Measurements from ENCODE around the gene GRIN3A.

Gene GRIN3A

DNA sequence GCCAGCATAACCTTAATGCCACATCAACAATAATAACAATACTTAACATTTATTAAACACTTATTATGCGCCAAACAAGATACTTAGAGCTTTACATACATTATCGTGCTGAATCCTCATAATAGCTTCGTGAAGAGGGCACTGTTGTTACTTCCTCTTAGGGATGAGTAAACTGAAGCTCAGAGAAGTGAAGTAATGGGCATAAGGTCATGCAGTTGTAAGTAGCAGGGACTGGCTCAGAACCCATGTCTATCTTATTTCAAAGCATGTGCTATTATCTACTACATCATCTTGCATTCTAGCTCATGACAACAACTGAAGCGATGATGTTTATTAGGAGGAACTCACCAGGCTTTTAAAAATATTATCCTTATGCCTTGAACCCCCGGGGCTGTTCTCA is 108.8 kb downstream of the GRIN3A start:
- TF ChIP-seq, protein P1, sequence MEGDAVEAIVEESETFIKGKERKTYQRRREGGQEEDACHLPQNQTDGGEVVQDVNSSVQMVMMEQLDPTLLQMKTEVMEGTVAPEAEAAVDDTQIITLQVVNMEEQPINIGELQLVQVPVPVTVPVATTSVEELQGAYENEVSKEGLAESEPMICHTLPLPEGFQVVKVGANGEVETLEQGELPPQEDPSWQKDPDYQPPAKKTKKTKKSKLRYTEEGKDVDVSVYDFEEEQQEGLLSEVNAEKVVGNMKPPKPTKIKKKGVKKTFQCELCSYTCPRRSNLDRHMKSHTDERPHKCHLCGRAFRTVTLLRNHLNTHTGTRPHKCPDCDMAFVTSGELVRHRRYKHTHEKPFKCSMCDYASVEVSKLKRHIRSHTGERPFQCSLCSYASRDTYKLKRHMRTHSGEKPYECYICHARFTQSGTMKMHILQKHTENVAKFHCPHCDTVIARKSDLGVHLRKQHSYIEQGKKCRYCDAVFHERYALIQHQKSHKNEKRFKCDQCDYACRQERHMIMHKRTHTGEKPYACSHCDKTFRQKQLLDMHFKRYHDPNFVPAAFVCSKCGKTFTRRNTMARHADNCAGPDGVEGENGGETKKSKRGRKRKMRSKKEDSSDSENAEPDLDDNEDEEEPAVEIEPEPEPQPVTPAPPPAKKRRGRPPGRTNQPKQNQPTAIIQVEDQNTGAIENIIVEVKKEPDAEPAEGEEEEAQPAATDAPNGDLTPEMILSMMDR (IDR thresholded peaks at IDR 0.05; ENCODE audit: unreplicated experiment in 3 of 3): no peak
- Mint-ChIP-seq H3K27ac (no peak overlapping the region), H3K9me3 (no peaks in the 10 kb centered on the region), H3K4me3 (no peak overlapping the region), H3K4me1 (no peaks in the 10 kb centered on the region), H3K36me3 (ENCODE audit: low read depth) (no peaks in the 10 kb centered on the region), H3K27me3 (ENCODE audit: low read depth) (no peaks in the 10 kb centered on the region)

DNA sequence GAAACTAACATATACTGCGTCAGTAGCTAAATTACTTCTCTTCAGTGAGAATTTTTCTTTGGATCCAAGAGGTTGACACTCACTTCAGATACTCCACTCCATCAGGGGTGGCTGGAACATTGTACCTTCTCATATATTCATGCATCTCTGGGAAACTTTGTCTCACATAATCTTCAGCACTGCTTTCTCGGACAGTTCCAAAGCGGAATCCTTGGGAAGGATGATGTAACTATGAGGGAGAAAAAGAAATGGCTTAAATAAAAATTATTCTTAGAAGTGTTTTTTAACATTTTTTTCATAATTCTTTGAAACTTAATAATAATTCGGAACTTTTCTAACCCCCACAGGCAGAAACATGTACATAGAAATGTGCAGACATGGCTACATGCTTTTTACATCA is 110.3 kb downstream of the GRIN3A start:
- Mint-ChIP-seq H3K4me3 (no peak overlapping the region), H3K9me3 (no peaks in the 10 kb centered on the region), H3K4me1 (no peaks in the 10 kb centered on the region), H3K36me3 (ENCODE audit: low read depth) (no peaks in the 10 kb centered on the region), H3K27me3 (ENCODE audit: low read depth) (no peaks in the 10 kb centered on the region), H3K27ac (no peak overlapping the region)
- TF ChIP-seq, protein P1 (IDR thresholded peaks at IDR 0.05; ENCODE audit: unreplicated experiment in 3 of 3): no peak

DNA sequence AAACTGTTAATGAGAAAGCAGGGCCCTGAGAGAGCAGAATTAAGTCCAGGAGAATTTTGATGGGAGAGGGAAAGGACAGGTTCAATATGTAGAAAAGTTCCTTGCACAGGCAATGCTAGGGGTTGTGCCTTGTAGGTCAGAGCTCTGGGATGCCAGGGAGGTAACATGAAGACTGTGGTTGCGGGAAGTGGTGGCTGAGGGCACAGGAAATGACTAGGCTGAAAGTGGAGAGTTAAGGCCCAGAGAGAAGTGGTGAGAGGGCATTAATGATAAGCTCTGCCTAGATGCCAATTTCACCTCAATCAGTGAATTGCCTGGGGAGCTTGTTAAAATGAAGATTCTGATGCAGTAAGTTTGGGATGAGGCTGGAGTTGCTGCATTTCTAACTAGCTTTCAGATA is 112.2 kb downstream of the GRIN3A start:
- no peaks in the 10 kb centered on the region for H3K9me3 Mint-ChIP-seq
- H3K4me3 Mint-ChIP-seq: no peak overlapping the region
- H3K36me3 Mint-ChIP-seq (ENCODE audit: low read depth): no peaks in the 10 kb centered on the region
- TF ChIP-seq, protein P1 (IDR thresholded peaks at IDR 0.05; ENCODE audit: unreplicated experiment in 3 of 3): no peak
- no peak overlapping the region for H3K27ac Mint-ChIP-seq
- no peaks in the 10 kb centered on the region for H3K4me1 Mint-ChIP-seq
- no peaks in the 10 kb centered on the region for H3K27me3 Mint-ChIP-seq (ENCODE audit: low read depth)

DNA sequence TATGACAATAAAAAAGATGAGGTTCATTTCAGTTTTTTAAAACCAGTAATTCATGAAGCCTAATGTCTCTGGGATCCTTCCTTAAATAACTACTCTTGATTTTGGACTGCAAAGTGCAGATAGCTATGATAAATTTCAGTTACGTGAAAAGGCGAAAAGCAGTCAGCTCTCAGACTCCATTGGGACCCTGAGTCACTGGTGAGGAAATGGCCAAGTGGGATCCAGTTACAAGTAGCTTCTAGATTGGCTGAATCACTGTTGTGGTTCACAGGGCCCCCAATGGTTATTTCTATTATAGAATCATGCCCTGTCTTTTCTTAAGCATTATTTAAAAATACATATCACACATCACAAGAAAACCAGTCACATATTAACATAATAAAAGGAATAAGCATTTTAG is 112.6 kb downstream of the GRIN3A start:
- Mint-ChIP-seq H3K4me3 (no peak overlapping the region), H3K27me3 (ENCODE audit: low read depth) (no peaks in the 10 kb centered on the region), H3K36me3 (ENCODE audit: low read depth) (no peaks in the 10 kb centered on the region), H3K9me3 (no peaks in the 10 kb centered on the region), H3K4me1 (no peaks in the 10 kb centered on the region), H3K27ac (no peak overlapping the region)
- TF ChIP-seq, protein P1 (IDR thresholded peaks at IDR 0.05; ENCODE audit: unreplicated experiment in 3 of 3): no peak

DNA sequence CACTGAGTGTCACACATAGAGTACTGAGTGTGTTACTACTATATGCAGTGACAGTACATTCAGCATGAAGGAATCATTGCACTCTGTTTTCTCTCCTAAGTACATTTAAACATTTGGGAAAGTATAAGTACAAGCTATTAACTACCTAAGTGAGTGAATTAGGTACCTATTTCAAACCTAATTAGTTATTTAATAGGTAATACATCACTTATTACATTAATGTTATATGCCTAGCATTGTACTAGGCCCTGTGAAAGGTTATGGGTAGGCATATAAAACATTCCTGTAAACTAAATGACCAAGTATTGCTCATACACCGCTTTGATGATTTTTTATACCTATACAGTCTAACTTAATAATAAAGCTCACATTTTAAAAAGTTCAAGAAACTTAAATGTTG is 118.0 kb downstream of the GRIN3A start:
- TF ChIP-seq, protein P1 (IDR thresholded peaks at IDR 0.05; ENCODE audit: unreplicated experiment in 3 of 3): no peak
- no peak overlapping the region for H3K4me3 Mint-ChIP-seq
- H3K4me1 Mint-ChIP-seq: no peaks in the 10 kb centered on the region
- no peaks in the 10 kb centered on the region for H3K27me3 Mint-ChIP-seq (ENCODE audit: low read depth)
- H3K36me3 Mint-ChIP-seq (ENCODE audit: low read depth): no peaks in the 10 kb centered on the region
- H3K9me3 Mint-ChIP-seq: no peaks in the 10 kb centered on the region
- H3K27ac Mint-ChIP-seq: no peak overlapping the region

DNA sequence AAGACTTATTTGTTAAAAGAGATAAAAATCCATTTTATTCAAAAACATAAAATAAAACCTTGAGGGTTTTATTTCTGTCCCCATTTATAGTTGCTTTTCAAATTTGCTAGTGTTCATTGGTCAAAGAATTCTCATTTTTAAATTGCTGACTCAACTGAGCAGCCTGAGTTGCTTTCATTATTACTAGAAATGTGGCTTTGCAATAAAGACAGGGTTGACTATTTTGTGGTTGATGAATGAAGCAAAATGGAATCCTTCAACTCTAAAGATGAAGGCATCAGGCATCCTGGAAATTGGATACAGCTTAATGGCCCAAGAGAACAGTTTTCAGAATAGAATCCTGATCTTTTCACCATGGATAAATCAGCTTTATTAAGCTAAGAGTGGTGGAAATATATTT is 119.7 kb downstream of the GRIN3A start:
- Mint-ChIP-seq H3K4me3 (no peak overlapping the region), H3K36me3 (ENCODE audit: low read depth) (no peaks in the 10 kb centered on the region), H3K4me1 (no peaks in the 10 kb centered on the region), H3K27me3 (ENCODE audit: low read depth) (no peaks in the 10 kb centered on the region), H3K9me3 (no peaks in the 10 kb centered on the region), H3K27ac (no peak overlapping the region)
- TF ChIP-seq, protein P1 (IDR thresholded peaks at IDR 0.05; ENCODE audit: unreplicated experiment in 3 of 3): no peak
